Coronary artery (tissue), 2 donors: ENCODE measurements around the gene FYB2.

Source experiments
- DNase-seq: peaks from one replicate; pipeline ENCODE4 v3.0.0-alpha.2; 2017; ENCODE audit warnings: low spot score
- H3K27ac ChIP-seq, 2 donors: fragments of 200-600 bp; sonication (generic); one replicate each; pipeline ENCODE4 v1.5.1; 2016 to 2019
- H3K4me3 ChIP-seq: fragments of 200-600 bp; sonication (generic); 2 replicates; pipeline ENCODE4 v1.5.1; 2016; ENCODE audit warnings: mild to moderate bottlenecking, moderate library complexity
- CTCF ChIP-seq: fragments of 200-600 bp; sonication (generic); IDR thresholded peaks from one replicate; pipeline ENCODE4 v1.5.1; 2019; ENCODE audit warnings: antibody characterized with exemption

The FYB2 gene

GRCh38 chr1:56859287-56859686 lies 40.1 kb upstream of the FYB2 start:
- no peak for TF ChIP-seq CTCF
- no peak overlapping the region for H3K4me3 ChIP-seq
- H3K27ac ChIP-seq, result no peak overlapping the region
- DNase-seq, result no peak

GRCh38 chr1:56856186-56856585 lies 37.0 kb upstream of the FYB2 start:
- DNase-seq, result no peak
- TF ChIP-seq CTCF, result no peak
- no peak overlapping the region for H3K27ac ChIP-seq
- no peak overlapping the region for H3K4me3 ChIP-seq

- no peak for DNase-seq
- TF ChIP-seq CTCF, result no peak
- Histone ChIP-seq H3K4me3 (no peak overlapping the region), H3K27ac (no peak overlapping the region)
These were observed 36.0 kb upstream of the FYB2 start for GRCh38 chr1:56855190-56855589.

GRCh38 chr1:56854521-56855099 lies 35.4 kb upstream of the FYB2 start, which contains the start of gene C8A:
C8A (plus strand) TSS chr1:56854797; CDS start chr1:56854902, 105 bp downstream.
- Histone ChIP-seq H3K27ac (no peak within 1 kb of the TSS), H3K4me3 (no peak within 1 kb of the TSS)
- no peak for DNase-seq
- TF ChIP-seq CTCF, result no peak

GRCh38 chr1:56852476-56852875 lies 33.3 kb upstream of the FYB2 start:
- no peak overlapping the region for H3K27ac ChIP-seq
- no peak for DNase-seq
- no peak for TF ChIP-seq CTCF
- H3K4me3 ChIP-seq, result no peak overlapping the region

- DNase-seq, result no peak
- Histone ChIP-seq H3K27ac (no peak overlapping the region), H3K4me3 (no peak overlapping the region)
- no peak for TF ChIP-seq CTCF
These were observed 31.7 kb upstream of the FYB2 start for GRCh38 chr1:56850922-56851321.

GRCh38 chr1:56850411-56850810 lies 31.2 kb upstream of the FYB2 start:
- Histone ChIP-seq H3K27ac (no peak overlapping the region), H3K4me3 (no peak overlapping the region)
- no peak for TF ChIP-seq CTCF

More at GRCh38 chr1:56850411-56850810, 31.2 kb upstream of the FYB2 start:
- DNase-seq, result no peak
